Middle frontal gyrus (tissue), 1 donor: ENCODE measurements around the gene HS6ST1.
"Not testable (repeated sequence)": the region's sequence is repeated elsewhere in the genome, so short reads cannot be mapped to it uniquely, and the experiment has no call there.

Experiments
- DNase-seq: peaks from one replicate; pipeline ENCODE4 v3.0.0-alpha.2; 2015; ENCODE audit warnings: low spot score; ENCODE audit errors: extremely low spot score

HS6ST1 gene

DNA sequence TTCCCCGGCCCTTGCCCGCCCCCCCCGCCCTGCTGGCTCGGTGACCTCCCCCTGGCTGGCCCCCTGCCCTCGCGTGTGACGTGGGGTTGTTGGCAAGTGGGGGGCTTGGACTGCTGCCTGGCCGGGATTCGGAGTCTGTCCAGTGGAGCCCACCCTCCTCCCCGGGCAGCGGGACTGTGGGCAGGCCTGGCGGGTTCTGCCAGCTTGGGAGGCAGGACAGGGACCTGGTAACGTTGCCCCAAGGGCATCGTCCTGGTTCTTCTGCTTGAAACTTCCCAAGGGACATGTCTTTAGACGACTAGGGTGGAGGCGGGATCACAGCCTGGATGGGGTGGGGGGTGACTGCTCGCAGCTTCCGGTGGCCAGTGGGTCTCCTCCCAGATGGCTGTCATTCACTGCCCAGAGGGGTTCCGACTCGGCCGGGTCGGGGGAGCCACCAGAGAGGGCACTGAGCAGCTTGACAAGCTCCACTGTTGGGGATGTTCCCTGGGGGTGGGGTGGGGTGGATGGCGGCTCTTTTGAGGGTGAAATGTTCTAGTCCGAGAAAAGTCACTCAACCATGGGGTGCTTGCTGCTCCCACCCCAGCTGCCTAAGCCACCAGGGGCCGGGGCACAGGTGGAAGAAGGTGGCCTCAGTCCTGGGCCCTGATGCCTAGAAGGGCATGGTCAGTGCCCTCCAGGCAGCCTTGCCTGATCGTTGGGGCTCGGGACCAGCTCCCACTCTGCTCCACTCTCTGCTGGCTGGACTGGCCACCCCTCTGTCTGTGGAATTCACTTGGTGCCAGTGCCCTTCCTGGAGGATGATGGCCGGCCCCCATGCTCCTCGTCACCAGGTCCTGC, 4.3 kb upstream of the HS6ST1 start:
- no peak for DNase-seq

DNA sequence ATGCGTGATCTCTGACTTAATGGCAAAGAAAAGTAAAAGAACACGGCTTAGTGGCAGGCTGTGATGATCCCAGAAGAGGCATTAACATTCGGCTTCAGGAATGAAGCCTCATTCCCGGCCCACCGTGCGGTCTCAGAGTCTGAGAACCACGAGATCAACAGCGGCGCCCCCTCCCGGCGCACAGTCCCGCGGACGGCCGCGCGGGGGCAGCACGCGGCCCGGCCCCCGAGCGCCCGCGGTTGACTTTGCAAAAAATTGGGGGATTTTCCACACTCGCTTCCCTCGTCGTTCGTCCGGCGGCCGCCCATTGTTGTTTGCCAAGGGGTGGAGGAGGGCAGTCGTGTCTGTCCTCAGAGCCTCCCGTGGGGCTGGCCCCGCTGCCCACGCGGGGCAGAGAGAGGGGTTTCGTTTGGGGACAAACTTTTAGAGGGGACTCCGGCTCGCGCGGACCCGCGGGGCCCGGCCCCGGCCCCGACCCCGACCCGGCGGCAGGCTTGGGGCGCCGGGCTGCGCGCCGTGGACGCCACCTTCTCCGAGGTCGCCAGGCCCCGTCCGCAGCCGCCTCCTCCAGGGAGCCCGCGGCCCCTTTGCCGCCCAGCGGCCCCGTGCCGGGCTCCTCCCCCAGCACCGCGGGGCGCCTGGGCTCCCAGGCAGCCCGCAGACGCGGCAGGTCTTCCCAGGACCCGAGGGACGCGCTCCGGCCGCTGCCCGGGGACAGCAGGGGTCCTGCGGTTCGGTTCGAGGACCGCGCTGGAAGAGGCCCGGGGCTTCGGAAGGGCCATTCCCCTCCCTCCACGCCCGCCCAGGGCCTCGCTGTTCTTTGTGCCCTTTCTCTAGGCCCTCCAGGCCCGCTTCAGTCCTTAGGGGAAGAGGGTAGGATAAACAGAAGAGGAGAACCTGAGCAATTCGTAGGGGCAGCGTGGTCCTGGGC, 3.4 kb upstream of the HS6ST1 start:
- peak; percentile 84 for DNase-seq

DNA sequence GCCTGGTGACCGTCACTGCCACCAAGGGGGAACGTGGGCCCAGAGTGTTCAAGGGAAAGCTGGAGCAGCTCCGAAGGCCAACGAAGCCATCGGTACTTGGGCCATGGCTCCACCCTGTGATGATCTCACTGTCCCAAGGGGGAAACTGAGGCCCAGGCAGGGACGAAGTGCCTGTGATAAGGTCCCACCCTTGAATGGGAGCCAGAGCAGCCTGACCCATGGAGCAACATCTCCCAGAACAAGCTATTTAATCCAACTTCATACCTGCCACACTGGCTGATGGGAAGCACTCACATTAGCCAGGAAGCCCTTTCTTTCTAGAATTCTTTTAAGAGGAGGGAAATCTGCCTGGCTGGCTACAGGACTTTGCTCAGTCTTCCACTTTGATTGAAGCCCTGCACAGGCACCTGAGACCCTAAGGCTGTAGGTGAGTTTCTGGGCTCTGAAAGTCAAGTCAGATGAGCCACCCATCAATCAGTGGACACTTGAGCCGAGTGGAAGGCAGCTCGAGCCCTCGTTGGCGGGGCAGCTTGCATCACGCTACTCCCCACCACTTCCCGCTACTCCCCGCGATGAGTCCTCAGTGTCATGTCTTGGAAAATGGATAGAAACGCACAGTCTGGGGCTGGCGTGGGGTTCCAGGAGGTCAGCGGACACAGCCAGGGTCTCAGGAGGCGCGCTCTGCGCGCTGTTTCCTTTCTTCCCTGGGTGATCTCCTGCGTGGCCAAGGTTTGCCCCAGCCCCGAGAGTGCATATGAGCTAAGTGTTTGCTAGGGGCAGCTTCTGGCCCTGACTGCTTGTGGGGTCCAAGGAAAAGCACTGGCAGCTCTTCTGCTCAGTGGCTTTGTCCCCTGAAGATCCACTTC, 2.5 kb upstream of the HS6ST1 start:
- DNase-seq: no peak

DNA sequence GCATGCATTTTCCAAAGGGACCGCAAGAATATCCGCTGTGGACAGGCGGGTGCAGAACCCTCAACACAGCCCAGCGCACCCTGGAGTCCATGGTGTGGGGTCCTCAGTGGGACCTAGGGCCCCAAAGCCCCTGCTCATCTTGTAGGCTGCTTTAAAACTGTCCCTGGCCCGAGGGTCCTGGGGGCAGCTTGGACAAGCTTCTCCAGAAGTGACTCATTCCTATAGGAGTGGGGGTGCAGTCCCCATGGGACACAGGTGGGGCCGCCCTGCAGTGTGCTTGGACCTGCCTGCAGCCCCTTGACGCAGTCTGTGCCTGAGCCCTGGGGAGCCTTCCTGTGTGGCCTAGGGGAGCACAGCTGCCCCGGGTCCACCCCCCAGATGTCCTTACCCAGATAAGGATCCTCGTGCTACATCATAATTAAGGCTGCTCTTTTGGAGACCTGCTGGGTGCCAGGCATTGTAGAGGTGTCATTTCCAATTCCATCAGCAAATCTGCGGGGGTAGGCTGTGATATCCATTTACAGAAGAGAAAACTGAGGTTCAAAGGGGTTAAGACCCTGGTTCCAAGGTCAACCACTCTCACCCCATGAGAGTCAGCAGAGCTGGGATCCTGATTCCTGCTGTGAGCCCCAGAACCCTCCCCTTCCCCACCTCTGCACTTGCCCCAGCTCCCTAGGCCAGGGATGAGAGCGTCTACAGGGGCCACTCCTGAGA, 1.7 kb upstream of the HS6ST1 start:
- no peak for DNase-seq

DNA sequence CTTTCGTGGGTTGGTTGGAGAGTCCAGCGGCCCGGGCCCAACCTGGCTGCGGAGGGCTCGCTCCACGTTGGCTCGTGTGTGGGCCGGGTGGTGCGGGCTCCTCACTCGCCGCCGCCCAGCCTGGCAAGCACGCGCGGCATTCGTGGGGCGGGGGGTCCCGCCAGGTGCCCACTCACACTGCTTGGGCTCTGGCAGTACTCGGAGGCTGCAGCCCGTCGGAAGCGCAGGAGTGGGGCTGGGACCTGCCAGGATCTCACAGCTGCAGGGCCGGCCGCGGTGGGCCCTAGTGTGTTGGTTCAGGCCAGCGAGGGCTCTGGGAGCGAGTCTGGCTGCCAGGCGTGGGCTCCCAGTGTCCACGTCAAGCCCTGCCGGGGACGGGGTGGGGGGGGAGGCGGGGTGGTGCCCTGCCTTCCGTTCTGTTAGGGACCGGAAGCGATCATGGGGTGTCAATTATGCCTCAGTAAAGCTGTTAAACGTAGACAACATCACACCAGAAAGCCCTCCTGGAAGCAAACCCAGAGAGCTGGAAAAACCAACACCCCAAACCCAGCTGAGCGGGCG, 1.0 kb upstream of the HS6ST1 start:
- DNase-seq: no peak

DNA sequence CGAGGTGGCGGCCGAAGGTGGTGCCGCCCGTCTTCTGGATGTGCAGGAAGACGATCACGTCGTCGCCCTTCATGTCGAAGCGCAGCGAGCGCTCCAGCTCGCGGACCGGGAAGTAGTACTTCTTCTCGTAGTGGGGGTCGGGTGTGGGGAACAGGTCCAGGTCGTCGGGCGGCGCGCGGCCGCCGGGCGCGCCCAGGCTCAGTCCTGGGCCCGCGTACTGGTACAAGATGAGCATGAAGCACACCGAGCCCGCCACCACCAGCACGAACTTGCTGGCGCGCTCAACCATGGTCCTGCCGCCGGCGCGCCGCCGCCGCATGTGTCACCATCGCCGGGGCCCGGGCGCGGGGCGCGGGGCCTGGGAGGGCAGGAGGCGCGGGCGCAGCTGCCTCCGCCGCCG, 423 bp downstream of the HS6ST1 start:
- not testable (repeated sequence) for DNase-seq

DNA sequence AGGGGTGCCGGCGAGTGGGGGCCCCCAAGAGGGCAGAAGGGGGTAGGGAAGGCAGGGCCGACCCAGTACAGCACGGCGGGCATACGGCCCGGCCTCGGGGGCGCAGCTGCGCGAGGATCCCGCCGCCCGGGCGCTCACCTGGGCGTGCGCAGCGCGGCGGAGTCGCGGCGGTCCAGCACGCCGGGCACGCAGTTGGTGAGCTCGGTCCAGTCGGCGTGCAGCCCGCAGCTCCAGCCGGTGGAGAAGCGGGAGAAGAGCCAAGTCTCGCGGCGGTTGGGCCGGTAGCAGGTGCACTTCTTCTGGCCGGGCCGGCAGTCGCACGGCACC, 806 bp downstream of the HS6ST1 start:
- not testable (repeated sequence) for DNase-seq

DNA sequence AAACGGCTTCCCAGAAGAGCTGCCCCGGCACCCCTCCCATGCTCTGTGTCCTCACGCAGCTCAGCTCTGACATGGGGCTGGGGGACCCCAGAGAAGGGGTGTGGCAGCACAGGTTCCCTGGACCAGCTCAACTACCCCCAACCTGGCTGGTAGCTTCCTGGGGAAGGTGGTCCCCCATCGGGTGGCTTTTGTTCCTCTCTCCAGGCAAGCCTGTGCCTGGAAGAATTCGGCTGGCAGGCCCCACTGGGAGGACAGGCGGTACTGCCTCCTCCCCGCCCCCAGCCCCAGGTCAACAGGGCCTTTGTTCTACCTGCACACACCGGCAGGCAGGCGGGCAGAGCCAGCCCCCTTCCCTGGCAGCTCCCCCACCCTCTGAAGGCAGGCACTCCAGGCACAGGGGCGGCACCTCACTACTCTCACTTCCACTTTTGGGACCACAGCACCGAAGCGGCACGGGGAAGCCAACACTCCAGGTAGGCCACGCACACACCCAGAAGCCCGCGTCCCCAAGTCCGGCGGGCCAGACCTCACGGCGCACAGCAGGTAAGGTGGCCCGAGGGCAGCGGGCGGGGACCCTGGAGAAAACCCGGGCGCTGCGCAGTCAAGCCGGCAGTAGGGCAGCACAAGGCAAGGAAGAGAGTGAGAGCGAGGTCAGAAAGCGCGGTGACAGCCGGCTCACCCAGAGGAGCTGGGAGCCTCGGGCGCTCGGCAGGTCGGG, 1.3 kb downstream of the HS6ST1 start:
- no peak for DNase-seq

DNA sequence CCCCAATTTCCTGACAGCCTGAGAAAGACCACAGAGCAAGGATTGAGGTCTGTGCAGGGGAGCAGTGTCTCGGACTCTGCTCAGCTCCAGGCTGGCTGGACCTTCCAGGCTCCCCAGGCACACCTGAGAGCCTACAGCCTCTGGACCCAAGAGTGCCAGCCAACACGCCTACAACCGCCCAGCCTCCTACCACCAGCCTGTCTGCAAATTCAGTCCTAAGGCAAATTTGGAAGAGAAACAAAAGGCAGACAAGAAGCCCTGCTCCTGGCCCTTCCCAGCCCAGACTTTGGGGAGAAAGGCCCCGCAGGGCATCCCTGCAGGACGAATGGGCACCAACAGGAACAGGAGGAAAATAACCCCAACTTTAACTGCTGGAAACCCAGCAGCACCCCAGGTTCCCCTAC, 1.9 kb downstream of the HS6ST1 start:
- DNase-seq: no peak

DNA sequence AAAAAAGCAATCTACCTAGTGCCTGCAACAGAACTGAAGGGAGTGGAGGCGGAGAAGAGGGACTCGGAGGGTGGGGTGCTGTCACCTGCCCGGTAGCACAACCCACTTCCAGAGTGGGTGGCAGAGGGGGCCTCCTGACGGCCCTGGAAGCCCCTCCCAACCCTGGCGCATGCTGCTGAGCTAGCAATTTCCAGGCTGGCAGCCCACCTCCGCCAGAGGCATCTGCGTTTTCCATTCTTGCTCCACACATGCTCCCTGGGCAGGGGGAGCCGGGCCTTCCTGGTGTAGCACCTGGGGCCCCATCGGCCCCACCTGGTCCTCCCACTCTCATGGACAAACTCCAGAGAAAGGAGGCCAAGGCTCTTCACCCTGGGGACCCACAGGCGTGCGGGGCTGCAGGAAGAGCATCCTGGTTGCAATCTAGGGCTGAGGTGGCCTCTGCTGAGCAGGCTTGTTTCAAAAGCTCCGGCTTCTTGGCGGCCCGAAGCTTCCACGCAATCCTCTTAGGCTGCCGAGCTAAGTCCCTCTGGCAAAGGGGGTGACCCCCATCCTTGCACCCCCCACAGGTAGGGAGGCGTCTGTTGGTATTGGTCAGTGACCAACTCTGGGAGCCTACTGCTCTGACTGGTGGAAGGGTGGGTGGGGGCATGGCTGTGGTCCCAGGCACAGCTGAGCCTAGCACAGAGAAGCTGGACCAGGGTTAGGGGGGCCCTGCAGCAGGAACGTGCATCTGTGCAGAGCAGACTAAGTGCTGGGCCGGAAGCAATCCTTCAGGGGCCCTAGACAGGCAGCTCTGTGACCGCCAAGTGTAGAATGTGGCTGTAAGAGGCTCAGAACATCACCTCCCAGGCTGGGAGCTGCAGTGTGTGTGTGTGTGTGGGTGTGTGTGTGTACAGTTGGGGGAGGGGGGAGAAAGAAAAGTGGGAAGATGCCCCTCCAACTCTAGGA, 2.6 kb downstream of the HS6ST1 start:
- DNase-seq: no peak

DNA sequence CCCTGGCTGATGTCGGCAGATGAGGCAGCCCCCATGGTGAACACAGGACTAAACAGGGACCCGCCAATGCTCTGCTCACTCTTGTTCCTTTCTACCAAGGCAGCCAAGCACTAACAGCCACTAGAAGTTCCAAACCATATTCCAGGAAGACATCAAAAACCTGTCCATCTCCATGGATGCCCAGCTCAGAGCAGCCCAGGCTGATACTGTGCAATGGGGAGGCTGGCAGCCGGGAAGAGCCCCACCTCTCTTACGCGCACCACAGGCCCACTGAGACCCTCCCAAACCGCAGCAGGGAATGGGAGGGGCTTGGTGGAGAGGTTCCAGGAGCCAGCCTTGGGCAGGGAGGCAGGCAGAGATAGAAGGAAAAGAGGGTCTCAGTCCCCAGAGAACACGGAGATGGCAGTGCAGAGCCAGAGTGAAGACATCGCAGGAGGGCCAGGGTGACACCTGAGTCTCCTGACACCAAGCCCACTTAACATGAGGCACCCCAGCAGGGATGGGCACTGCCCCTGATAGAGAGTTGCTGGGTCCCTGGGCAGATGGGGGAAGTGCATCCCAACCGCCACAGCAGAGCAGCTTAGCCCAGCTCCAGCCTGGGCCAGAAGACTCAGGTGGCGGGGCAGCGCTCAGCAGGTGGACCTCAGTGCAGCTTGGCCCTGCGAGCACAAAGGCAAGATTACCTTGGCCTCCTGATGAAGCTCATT, 3.4 kb downstream of the HS6ST1 start:
- DNase-seq: no peak

DNA sequence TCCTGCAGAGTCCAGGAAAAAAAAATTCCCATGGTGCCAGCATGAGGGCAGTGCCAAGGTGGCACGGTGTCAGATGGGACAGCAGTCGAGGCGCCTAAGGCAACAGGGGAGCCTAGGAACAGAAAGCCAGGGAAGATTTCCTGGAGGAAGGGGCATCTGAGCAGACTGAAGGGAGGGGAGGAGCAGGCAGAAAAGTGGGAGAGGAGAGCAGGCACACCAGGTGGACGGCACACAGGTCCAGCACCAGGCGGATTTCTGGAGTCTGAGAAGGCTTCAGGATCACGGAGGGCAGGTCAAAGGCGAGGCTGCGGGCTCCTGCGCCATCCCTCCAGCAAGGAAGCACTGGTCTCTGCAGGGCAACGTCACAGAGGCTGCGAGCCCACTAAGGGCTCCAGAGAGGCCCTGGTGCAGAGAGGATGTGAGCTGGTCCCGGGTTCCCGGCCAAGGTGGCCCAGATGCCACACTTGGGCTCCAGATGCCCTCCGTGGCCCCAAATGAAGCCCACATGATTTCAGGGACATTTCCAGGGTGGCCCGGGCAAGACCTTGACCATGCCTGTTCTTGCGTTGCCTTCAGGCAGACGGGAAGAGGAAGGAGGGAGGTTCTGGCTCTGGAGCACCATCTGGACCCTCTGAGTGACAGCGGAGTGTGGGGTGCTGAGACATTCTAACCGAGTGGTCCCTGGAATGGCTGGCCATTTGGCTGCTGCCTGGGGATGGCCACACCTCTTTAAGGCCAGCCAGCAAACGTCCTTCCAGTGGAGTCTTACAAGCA, 4.1 kb downstream of the HS6ST1 start:
- no peak for DNase-seq

DNA sequence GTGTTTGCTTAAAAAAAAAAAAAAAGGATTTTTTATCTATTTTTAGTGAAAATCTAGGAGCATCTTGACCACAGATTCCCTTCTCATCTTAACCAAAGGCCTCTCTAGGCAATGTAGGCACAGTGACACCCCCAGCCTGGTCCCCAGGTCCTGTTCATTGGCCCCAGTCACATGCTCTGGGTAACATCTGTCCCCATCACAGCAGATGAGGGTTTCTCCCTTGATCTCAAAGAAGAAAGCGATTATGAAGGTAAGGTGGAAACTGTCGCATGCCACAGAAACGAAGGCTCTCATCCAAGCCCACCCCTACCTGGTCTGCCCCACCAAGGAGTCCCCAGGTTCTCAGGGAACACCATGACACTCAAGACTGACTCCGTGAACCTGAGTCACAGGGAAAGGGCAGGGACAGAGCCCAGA, 4.7 kb downstream of the HS6ST1 start:
- DNase-seq: no peak

DNA sequence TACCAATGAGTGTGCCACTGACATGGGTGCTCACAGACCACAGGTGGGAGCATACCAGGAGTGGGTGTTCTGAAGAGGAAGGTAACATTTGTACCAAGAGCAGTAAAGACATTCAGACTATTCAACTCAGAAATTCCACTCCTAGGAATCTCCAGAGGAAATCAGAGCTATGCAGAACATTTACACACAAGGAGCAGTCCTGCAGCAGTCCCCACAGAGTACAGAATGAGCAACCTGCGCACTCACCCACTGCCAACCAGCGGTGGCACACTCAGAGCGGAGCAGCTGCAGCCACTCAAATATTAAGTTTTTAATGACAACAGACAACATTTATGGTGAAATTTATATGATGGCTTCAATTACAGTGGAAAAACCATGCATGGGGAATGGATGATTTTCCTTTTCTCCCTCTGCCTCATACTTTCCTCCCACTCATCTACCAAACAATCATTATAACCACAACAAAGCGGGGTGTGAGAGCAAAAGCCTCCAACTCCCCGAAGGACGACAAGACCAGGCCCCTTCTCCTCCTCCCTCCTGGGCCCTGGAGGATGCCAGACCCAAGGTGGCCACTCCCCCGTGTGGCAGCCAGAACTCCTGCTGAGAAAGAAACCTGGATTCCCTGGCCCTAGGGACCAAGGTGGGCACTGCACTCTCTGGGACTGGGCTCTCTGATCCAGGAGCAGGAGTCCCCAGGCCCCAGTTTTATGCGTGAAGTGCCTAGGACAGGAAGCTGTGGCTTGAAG, 5.4 kb downstream of the HS6ST1 start:
- DNase-seq: no peak

DNA sequence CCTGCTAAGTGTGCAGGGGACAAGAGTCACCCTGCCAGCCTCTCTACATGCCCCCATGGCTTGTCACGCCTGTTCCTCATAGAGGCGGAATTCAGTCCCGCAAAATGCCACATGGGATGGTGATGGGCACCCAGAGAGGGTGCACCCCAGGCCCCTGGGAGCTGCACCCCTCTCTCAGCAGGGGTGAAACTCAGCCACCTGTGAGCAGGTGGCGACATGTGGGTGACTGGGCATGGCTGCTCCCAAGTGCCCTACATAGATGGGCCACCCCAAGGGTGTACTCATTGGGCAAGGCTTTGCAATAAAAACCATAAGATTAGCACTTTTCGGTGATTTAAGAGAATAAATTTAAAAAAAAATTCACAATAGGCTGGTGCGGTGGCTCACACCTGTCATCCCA, 6.3 kb downstream of the HS6ST1 start:
- no peak for DNase-seq

DNA sequence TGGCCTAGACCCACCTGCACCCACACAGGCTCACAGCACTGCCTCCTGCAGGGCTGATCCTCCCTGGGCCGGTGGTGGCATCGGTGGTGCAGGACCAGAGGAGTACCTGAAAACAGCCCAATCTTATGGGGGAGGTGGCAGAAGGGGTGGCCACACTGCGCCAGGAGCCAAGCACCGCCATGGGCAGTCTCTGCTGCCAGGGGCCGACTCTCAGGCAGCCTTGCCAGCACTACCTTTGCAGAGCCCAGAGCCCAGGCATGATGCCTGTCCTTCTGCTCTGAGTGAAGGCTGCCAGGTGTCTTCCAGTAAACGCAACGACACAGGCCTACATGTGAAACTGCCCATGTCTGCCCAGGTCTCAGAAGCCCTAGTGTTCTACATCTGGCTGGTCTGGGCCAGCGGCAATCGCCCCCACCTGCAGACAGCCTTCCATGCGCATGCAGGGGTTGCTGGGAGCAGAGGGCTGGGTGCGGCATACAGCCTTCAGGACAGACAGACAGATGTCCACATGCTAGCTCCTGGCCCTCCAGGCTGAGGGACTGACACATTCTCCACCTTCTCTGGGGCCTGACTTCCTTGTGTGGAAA, 6.8 kb downstream of the HS6ST1 start:
- DNase-seq: no peak
